ENCODE results near the gene NDFIP2.

NDFIP2 gene

DNA sequence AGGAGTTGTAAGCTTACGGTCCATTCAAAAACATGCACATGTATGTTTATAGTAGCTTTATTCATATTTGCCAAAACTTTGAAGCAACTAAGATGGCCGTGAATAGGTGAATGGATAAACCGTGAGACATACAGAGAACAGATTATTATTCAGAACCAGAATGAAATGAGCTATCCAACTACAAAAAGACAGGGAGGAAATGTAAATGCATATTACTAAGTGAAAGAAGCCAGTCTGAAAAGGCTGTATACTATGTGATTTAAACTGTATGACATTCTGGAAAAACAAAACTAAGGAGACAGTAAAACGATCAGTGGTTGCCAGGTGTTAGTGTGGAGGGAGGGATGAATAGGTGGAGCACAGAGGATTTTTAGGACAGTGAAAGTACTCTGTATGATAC lies 19.9 kb downstream of the NDFIP2 start:
- Histone ChIP-seq H3K27ac (ENCODE audit: low read length) (no peak overlapping the region), H3K4me3 (ENCODE audit: low read length) (no peak overlapping the region), H3K9ac (ENCODE audit: low read depth, low read length) (no peak overlapping the region), H3K36me3 (ENCODE audit: insufficient read depth, low read depth, low read length) (no peaks in the 10 kb centered on the region), H3K9me3 (ENCODE audit: insufficient read depth, low read depth, low read length) (no peaks in the 10 kb centered on the region), H3K4me1 (ENCODE audit: insufficient read depth, low read length) (peaks cover 7% of the 10 kb centered on the region; the same call in 1 of the 2 replicates), H3K27me3 (ENCODE audit: insufficient read depth, low read length) (no peaks in the 10 kb centered on the region)

DNA sequence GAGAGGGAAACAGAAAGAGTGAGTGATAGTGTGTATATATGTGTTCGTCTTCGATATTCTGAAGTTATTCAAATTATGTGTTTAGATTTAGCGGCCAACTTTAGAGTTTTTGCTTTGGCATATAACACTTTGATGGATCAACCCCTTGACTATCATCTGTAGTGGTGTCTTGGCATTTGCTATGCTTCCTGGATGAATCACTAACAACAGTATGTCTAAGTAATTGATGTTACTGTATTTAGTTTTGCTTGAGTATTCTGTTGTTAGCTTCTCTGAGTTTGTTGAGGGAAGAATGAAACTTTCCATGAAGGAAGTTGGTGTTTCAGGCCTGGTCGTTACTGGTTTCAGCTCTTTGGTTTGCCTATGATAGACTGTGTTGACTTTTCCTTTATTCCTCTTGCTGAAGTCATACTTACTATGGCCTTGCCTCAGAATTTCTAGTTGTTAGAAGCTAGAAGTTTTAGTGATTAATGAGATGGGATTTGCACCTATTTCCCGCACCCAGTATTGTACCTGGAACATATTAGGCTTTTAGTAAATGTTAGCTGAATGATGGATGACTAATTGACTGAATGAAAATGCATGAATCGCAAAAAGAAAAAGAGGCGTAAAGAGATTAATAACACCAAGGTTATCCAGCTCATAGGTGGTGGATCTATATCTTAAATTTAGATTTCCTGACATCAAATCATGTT lies 20.7 kb downstream of the NDFIP2 start:
- Histone ChIP-seq H3K27ac (ENCODE audit: low read length) (no peak overlapping the region), H3K36me3 (ENCODE audit: insufficient read depth, low read depth, low read length) (no peaks in the 10 kb centered on the region), H3K9me3 (ENCODE audit: insufficient read depth, low read depth, low read length) (no peaks in the 10 kb centered on the region), H3K4me3 (ENCODE audit: low read length) (no peak overlapping the region), H3K27me3 (ENCODE audit: insufficient read depth, low read length) (no peaks in the 10 kb centered on the region), H3K4me1 (ENCODE audit: insufficient read depth, low read length) (peaks cover 4% of the 10 kb centered on the region; the same call in 1 of the 2 replicates), H3K9ac (ENCODE audit: low read depth, low read length) (no peak overlapping the region)

DNA sequence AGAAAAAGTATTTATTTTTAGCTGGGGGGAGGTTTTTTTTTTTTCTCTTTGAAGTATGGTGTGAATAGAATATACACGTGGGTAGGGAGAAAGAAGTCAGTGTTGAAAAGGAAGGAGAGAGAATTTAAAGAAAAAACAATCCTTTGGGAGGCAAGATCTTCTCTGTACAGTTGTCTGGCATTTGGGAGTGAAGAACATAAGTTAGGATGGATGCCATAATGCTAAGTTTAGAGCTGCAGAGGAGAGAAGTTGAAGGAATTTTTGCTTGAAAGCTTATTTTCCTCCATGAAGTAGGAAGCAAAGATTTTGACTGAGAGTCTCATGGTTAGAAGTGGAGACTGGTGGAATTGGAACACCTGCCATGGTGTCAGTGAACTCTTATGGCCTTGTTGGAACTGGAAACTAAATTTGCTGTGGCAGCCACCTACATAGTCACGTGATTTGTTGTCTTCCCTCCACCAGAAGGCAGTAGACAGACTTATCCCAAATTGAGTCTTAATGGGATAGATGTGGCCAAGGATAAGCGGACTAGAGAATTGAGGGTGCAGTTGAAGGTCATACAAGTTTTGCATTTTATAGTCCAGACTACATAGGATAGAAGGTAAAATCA lies 22.0 kb downstream of the NDFIP2 start:
- no peaks in the 10 kb centered on the region for H3K4me1 ChIP-seq (ENCODE audit: insufficient read depth, low read length)
- no peak overlapping the region for H3K4me3 ChIP-seq (ENCODE audit: low read length)
- no peak overlapping the region for H3K27ac ChIP-seq (ENCODE audit: low read length)
- no peaks in the 10 kb centered on the region for H3K9me3 ChIP-seq (ENCODE audit: insufficient read depth, low read depth, low read length)
- no peaks in the 10 kb centered on the region for H3K36me3 ChIP-seq (ENCODE audit: insufficient read depth, low read depth, low read length)
- no peak overlapping the region for H3K9ac ChIP-seq (ENCODE audit: low read depth, low read length)
- no peaks in the 10 kb centered on the region for H3K27me3 ChIP-seq (ENCODE audit: insufficient read depth, low read length)

DNA sequence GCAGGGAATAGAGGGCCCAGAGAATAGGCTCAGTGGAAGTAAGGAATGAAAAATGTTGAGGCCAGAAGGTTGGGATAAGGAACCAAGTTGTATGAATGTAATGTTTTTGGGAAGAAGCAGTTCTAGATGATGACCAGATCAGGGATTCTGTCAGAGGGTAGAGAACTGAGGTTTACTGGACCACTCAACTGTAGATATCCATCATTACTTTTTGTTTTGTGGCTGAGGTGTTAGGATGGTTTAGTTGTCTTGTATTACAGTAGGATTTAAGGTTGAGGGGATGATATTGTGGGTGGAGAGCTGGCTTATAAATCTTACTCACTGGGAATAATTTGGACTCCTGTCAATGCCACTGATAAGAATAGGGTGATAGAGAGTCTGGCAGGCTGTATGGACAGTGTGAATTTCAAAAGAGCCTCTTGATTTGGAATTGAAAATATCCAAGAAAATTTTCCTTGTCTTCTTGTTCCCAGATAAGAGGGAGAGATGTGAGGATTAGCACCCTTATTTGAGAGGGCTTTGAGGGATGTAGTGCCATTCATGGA lies 22.6 kb downstream of the NDFIP2 start:
- no peak overlapping the region for H3K27ac ChIP-seq (ENCODE audit: low read length)
- no peak overlapping the region for H3K4me3 ChIP-seq (ENCODE audit: low read length)
- H3K9me3 ChIP-seq (ENCODE audit: insufficient read depth, low read depth, low read length), result no peaks in the 10 kb centered on the region
- H3K4me1 ChIP-seq (ENCODE audit: insufficient read depth, low read length), result no peaks in the 10 kb centered on the region
- H3K27me3 ChIP-seq (ENCODE audit: insufficient read depth, low read length), result no peaks in the 10 kb centered on the region
- H3K9ac ChIP-seq (ENCODE audit: low read depth, low read length), result no peak overlapping the region
- H3K36me3 ChIP-seq (ENCODE audit: insufficient read depth, low read depth, low read length), result no peaks in the 10 kb centered on the region

DNA sequence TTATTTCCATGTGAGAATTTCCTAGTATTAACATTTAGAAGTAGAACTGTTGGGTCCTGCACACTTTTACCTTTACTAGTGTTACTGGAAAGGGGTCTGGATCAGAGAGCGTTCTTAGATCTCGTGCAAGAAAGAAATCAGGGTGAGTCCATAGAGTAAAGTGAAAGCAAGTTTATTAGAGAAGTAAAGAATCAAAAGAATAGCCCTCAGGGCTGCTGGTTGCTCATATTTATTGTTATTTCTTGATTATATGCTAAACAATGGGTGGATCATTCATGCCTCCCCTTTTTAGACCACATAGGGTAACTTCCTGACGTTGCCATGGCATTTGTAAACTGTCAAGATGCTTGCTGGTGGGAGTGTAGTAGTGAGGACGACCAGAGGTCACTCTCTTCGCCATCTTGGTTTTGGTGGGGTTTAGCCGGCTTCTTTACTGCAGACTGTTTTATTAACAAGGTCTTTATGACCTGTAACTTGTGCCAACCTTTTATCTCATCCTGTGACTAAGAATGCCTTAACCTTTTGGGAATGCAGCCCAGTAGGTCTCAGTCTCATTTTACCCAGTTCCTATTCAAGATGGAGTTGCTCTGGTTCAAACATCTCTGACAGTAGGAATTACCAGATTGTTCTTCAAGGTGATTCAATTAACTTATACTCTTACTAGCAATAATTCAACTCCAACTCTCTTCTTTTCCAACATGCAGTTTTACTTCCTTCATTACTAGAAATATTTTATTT lies 27.4 kb downstream of the NDFIP2 start:
- Histone ChIP-seq H3K4me1 (ENCODE audit: insufficient read depth, low read length) (no peaks in the 10 kb centered on the region), H3K4me3 (ENCODE audit: low read length) (no peak overlapping the region), H3K9me3 (ENCODE audit: insufficient read depth, low read depth, low read length) (no peaks in the 10 kb centered on the region)

DNA sequence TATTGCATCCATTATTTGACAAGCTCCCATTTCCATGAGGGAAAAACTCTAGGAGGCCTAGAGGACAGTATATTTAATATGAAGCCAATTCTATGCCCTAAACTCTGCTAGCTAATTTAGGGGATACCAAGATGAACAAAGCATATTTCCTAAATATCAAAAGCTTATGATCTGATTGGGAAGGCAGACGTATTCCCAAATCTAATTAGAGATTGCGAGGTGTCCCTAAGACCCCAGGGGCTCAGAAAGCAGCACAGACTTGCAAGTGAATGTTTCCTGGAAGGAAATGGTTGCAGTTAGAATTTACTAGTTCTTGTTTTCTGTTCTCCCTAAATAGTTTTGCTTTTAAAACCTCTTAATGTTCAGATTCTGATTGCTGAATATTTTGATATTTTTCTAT lies 30.7 kb downstream of the NDFIP2 start:
- H3K4me3 ChIP-seq (ENCODE audit: low read length), result no peak overlapping the region
- H3K27me3 ChIP-seq (ENCODE audit: insufficient read depth, low read length), result no peaks in the 10 kb centered on the region
- no peaks in the 10 kb centered on the region for H3K36me3 ChIP-seq (ENCODE audit: insufficient read depth, low read depth, low read length)
- H3K9ac ChIP-seq (ENCODE audit: low read depth, low read length), result no peak overlapping the region
- no peaks in the 10 kb centered on the region for H3K9me3 ChIP-seq (ENCODE audit: insufficient read depth, low read depth, low read length)
- no peak overlapping the region for H3K27ac ChIP-seq (ENCODE audit: low read length)
- H3K4me1 ChIP-seq (ENCODE audit: insufficient read depth, low read length), result no peaks in the 10 kb centered on the region

More for the DNA sequence above, 27.4 kb downstream of the NDFIP2 start:
- Histone ChIP-seq H3K27ac (ENCODE audit: low read length) (no peak overlapping the region), H3K27me3 (ENCODE audit: insufficient read depth, low read length) (no peaks in the 10 kb centered on the region), H3K9ac (ENCODE audit: low read depth, low read length) (no peak overlapping the region), H3K36me3 (ENCODE audit: insufficient read depth, low read depth, low read length) (no peaks in the 10 kb centered on the region)

DNA sequence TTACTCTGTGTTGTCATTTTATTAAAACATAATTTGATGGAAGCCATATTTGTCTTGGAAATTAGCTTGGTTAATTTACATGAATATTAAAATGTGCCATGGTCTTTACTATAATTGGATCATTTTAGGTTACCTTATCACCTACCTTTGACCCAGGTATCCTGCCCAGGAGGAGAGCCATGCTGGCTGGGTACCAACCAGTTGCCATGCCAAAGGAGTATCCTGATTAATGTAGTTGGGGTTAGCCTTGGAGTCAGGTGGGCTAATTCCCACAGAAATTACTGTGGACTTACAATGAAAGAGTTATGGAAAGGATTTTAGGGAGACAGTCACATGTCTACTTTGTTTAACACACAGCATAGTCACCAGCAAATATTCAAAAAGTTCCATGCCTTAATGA lies 32.0 kb downstream of the NDFIP2 start:
- H3K27me3 ChIP-seq (ENCODE audit: insufficient read depth, low read length), result no peaks in the 10 kb centered on the region
- H3K9ac ChIP-seq (ENCODE audit: low read depth, low read length), result no peak overlapping the region
- H3K4me3 ChIP-seq (ENCODE audit: low read length), result no peak overlapping the region
- H3K4me1 ChIP-seq (ENCODE audit: insufficient read depth, low read length), result no peaks in the 10 kb centered on the region
- no peaks in the 10 kb centered on the region for H3K36me3 ChIP-seq (ENCODE audit: insufficient read depth, low read depth, low read length)
- H3K9me3 ChIP-seq (ENCODE audit: insufficient read depth, low read depth, low read length), result no peaks in the 10 kb centered on the region
- H3K27ac ChIP-seq (ENCODE audit: low read length), result no peak overlapping the region

DNA sequence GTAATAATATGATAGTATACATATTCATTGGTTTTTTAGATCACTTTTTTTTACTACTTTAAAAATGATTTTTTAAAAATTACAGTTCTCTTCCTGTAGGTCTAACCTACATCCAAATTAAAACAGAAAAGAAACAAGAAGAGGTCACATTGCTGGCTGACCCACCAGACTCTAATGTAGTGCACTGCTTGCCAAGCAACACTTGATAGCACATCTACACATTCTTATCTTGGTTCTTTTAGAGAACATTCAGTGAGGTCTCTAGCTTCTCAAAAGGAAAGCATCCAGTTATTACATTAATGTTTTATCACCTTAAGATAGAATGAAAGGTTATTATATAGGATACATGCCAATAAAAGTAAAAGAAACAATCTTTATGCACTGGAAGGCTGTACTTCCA lies 35.6 kb downstream of the NDFIP2 start:
- no peaks in the 10 kb centered on the region for H3K4me1 ChIP-seq (ENCODE audit: insufficient read depth, low read length)
- no peak overlapping the region for H3K9ac ChIP-seq (ENCODE audit: low read depth, low read length)
- no peak overlapping the region for H3K27ac ChIP-seq (ENCODE audit: low read length)

DNA sequence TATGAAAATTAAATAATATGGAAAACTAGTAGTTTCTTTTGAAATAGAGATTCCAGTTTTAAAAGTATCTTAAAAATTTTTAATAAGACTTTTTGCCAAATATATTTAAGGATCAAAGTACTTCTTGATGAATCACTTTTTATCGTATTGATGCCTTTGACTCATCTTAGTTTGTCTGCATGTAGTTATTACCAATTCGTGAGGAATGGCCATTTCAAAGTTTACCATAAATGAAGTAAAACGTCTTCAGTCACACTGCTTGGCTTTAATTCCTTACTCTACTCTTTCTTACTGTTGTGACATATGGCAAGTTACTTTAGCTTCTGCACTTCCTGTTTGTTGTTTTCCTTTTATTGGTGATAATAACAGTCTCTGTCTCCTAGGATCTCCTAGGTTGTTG lies 38.3 kb downstream of the NDFIP2 start:
- Histone ChIP-seq H3K27ac (ENCODE audit: low read length) (no peak overlapping the region), H3K36me3 (ENCODE audit: insufficient read depth, low read depth, low read length) (peaks cover 7% of the 10 kb centered on the region; the same call in 1 of the 2 replicates), H3K9ac (ENCODE audit: low read depth, low read length) (no peak overlapping the region), H3K4me1 (ENCODE audit: insufficient read depth, low read length) (no peaks in the 10 kb centered on the region), H3K4me3 (ENCODE audit: low read length) (no peak overlapping the region), H3K9me3 (ENCODE audit: insufficient read depth, low read depth, low read length) (no peaks in the 10 kb centered on the region), H3K27me3 (ENCODE audit: insufficient read depth, low read length) (no peaks in the 10 kb centered on the region)

More for the DNA sequence above, 35.6 kb downstream of the NDFIP2 start:
- H3K4me3 ChIP-seq (ENCODE audit: low read length), result no peak overlapping the region
- no peaks in the 10 kb centered on the region for H3K27me3 ChIP-seq (ENCODE audit: insufficient read depth, low read length)
- no peaks in the 10 kb centered on the region for H3K36me3 ChIP-seq (ENCODE audit: insufficient read depth, low read depth, low read length)
- H3K9me3 ChIP-seq (ENCODE audit: insufficient read depth, low read depth, low read length), result no peaks in the 10 kb centered on the region

DNA sequence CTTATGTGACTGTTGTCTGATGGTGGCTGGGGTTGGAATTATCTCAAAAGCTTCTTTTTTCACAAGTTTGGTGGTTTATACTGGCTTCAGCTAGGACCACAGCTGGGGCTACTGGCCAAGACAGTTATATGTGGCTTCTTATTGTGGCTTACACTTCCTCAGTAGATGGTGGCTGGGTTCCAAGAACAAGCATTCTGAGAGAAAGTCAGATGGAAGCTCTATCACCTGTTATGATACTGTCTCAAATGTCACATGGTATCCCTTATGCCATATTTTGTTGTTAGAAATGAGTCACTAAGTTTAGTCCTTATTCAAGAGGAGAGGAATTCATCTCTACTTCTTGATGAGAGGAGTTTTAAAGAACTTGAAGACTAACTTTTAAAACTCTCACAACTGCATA lies 41.6 kb downstream of the NDFIP2 start:
- Histone ChIP-seq H3K4me1 (ENCODE audit: insufficient read depth, low read length) (no peaks in the 10 kb centered on the region), H3K36me3 (ENCODE audit: insufficient read depth, low read depth, low read length) (peaks cover 7% of the 10 kb centered on the region; the same call in 1 of the 2 replicates), H3K9ac (ENCODE audit: low read depth, low read length) (no peak overlapping the region), H3K9me3 (ENCODE audit: insufficient read depth, low read depth, low read length) (no peaks in the 10 kb centered on the region), H3K27me3 (ENCODE audit: insufficient read depth, low read length) (no peaks in the 10 kb centered on the region), H3K4me3 (ENCODE audit: low read length) (no peak overlapping the region), H3K27ac (ENCODE audit: low read length) (no peak overlapping the region)

DNA sequence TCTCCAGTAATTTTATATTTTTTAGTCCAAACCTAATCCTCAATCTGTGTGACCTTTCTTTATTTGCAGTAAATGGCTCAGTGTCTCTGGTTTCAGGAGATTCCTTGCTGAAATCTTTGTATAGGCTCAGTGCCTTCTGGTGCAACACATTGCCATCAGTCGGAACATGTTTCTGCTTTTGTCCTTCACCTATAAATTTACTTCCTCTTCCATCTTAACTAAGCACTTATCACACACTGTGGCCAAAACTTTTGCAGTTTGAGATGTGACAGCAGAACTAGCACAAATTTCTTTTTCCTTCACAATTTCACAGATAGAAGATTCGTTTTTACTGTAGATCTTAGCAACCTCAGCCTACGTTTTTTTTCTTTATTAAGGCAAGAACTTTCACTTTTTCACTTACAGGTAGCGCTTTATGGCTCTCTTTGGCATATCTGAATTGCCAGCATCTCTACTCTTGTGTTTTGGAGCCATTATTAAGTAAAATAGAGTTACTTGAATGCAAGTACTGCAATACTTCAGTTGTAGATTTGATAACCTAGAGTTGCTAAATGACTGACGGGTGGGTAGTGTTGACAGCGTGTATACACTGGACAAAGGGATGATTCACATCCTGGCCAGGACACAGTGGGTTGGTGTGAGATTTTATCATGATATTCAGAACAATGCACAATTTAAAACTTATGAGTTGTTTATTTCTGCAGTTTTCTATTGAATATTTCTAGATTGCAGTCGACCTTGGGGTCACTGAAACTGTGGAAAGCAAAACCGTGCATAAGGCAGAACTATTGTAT lies 44.3 kb downstream of the NDFIP2 start:
- no peaks in the 10 kb centered on the region for H3K27me3 ChIP-seq (ENCODE audit: insufficient read depth, low read length)
- no peak overlapping the region for H3K4me3 ChIP-seq (ENCODE audit: low read length)
- no peaks in the 10 kb centered on the region for H3K9me3 ChIP-seq (ENCODE audit: insufficient read depth, low read depth, low read length)
- no peak overlapping the region for H3K9ac ChIP-seq (ENCODE audit: low read depth, low read length)
- no peak overlapping the region for H3K27ac ChIP-seq (ENCODE audit: low read length)
- peaks cover 9% of the 10 kb centered on the region; the same call in 1 of the 2 replicates for H3K4me1 ChIP-seq (ENCODE audit: insufficient read depth, low read length)
- H3K36me3 ChIP-seq (ENCODE audit: insufficient read depth, low read depth, low read length), result peaks cover 7% of the 10 kb centered on the region; the same call in 1 of the 2 replicates
